ENCODE results near the gene FGF12. TPM values are rescaled to one million over a fixed set of nuclear protein-coding genes. Genes with fewer than 3 reads are reported as not detected.

FGF12 gene
- polyA plus RNA-seq, 3 donors, result not detected

GRCh38 chr3:192258721-192259120 lies 468.6 kb downstream of the FGF12 start:
- no peak overlapping the region for H3K4me3 Mint-ChIP-seq
- Histone ChIP-seq H3K36me3 (replicated peaks in 1 of 2; ENCODE audit: control insufficient read depth in 1 of 2, insufficient read depth in 2 of 2, low read length in 2 of 2) (no peaks in the 10 kb centered on the region), H3K79me2 (ENCODE audit: insufficient read depth, low read length) (no peaks in the 10 kb centered on the region), H3K4me2 (replicated peaks; ENCODE audit: extremely low read depth, low read length, poor library complexity, severe bottlenecking) (no peak overlapping the region), H3K9me3 (replicated peaks in 1 of 2; ENCODE audit: control insufficient read depth in 1 of 2, insufficient read depth in 1 of 2, low read length in 2 of 2) (no peaks in the 10 kb centered on the region), H3K9ac (ENCODE audit: insufficient read depth, low read length, poor library complexity, severe bottlenecking) (no peak overlapping the region), H3K27ac (ENCODE audit: low read depth in 1 of 2, low read length in 2 of 2) (no peak overlapping the region), H4K20me1 (ENCODE audit: insufficient read depth, low read length) (no peaks in the 10 kb centered on the region), H2AFZ (ENCODE audit: insufficient read depth, low read depth, low read length, poor library complexity, severe bottlenecking) (no peak overlapping the region), H3K4me3 (replicated peaks in 1 of 3; ENCODE audit: low read depth in 2 of 3, low read length in 3 of 3) (no peak overlapping the region), H3K4me1 (ENCODE audit: control insufficient read depth in 1 of 2, insufficient read depth in 2 of 2, low read length in 2 of 2) (no peaks in the 10 kb centered on the region), H3K27me3 (ENCODE audit: control insufficient read depth in 2 of 2, insufficient read depth in 2 of 2, low read length in 2 of 2) (no peaks in the 10 kb centered on the region)
- H3K27ac Mint-ChIP-seq, result no peak overlapping the region
- no CpG with 5 or more reads among the region's 6 CpGs for WGBS (ENCODE audit: insufficient coverage)
- no peaks in the 10 kb centered on the region for H3K27me3 Mint-ChIP-seq (ENCODE audit: low read depth in 3 of 3)
- no peak for DNase-seq
- peaks cover 0 to 4% (median 0%) of the 10 kb centered on the region in 7 donors for H3K9me3 Mint-ChIP-seq
- no peak for TF ChIP-seq CTCF (IDR thresholded peaks at IDR 0.05)
- no peaks in the 10 kb centered on the region for H3K36me3 Mint-ChIP-seq
- H3K4me1 Mint-ChIP-seq, result no peaks in the 10 kb centered on the region
- intact Hi-C loops (cut with micrococcal nuclease), result no loop called here

DNA sequence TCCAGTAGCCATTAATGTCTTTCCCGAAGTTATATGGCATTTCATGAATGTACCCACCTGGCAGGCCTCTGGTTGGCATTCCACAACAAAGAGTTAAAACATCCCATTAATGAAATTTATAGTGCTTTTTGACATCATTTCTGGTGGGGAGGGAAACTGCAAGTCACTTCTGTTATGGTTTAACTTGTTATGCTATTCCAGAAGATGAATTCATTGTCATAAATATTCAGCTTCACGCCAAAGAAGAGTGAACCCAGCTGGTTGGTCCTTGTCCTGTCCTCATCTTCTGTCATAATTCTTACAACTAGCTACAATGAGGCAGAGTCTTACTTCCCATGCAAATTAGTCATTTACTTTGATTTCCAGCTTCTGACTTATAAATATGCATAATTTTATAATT lies 471.5 kb downstream of the FGF12 start:
- H3K9me3 Mint-ChIP-seq, result peaks cover 0 to 2% (median 0%) of the 10 kb centered on the region in 7 donors
- Histone ChIP-seq H3K36me3 (replicated peaks in 1 of 2; ENCODE audit: control insufficient read depth in 1 of 2, insufficient read depth in 2 of 2, low read length in 2 of 2) (no peaks in the 10 kb centered on the region), H3K4me3 (replicated peaks in 1 of 3; ENCODE audit: low read depth in 2 of 3, low read length in 3 of 3) (no peak overlapping the region), H3K9ac (ENCODE audit: insufficient read depth, low read length, poor library complexity, severe bottlenecking) (no peak overlapping the region), H3K4me2 (replicated peaks; ENCODE audit: extremely low read depth, low read length, poor library complexity, severe bottlenecking) (no peak overlapping the region), H3K27me3 (ENCODE audit: control insufficient read depth in 2 of 2, insufficient read depth in 2 of 2, low read length in 2 of 2) (no peaks in the 10 kb centered on the region), H3K9me3 (replicated peaks in 1 of 2; ENCODE audit: control insufficient read depth in 1 of 2, insufficient read depth in 1 of 2, low read length in 2 of 2) (no peaks in the 10 kb centered on the region), H3K79me2 (ENCODE audit: insufficient read depth, low read length) (no peaks in the 10 kb centered on the region), H3K4me1 (ENCODE audit: control insufficient read depth in 1 of 2, insufficient read depth in 2 of 2, low read length in 2 of 2) (no peaks in the 10 kb centered on the region), H3K27ac (ENCODE audit: low read depth in 1 of 2, low read length in 2 of 2) (no peak overlapping the region), H2AFZ (ENCODE audit: insufficient read depth, low read depth, low read length, poor library complexity, severe bottlenecking) (no peak overlapping the region), H4K20me1 (ENCODE audit: insufficient read depth, low read length) (no peaks in the 10 kb centered on the region)
- intact Hi-C loops (cut with micrococcal nuclease), result no loop called here
- DNase-seq, result no peak
- 50% methylated on average over 1 of the region's 2 CpGs for WGBS (ENCODE audit: insufficient coverage)
- H3K4me1 Mint-ChIP-seq, result no peaks in the 10 kb centered on the region
- no peaks in the 10 kb centered on the region for H3K36me3 Mint-ChIP-seq
- no peak for TF ChIP-seq CTCF (IDR thresholded peaks at IDR 0.05)
- H3K27ac Mint-ChIP-seq, result no peak overlapping the region
- H3K4me3 Mint-ChIP-seq, result no peak overlapping the region
- no peaks in the 10 kb centered on the region for H3K27me3 Mint-ChIP-seq (ENCODE audit: low read depth in 3 of 3)

All from CD14-positive monocyte (primary cell).